GM18498 (cell line): ENCODE data around the gene TGDS.
"Not testable (repeated sequence)": the region's sequence is repeated elsewhere in the genome, so short reads cannot be mapped to it uniquely, and the experiment has no call there.

Experiments
- ATAC-seq: cut with Tn5 transposase; IDR thresholded peaks from one replicate; pipeline ENCODE4 v1.9.1; 2021; ENCODE audit warnings: mild to moderate bottlenecking, moderate library complexity; ENCODE audit not compliant: unreplicated experiment

The TGDS gene

GRCh38 chr13:94595950-94596574 lies at the start of gene TGDS:
Gene TGDS (minus strand): TSS chr13:94596152. CDS start chr13:94596136, 16 bp downstream.
- peak; percentile 98 for ATAC-seq

- no peak for ATAC-seq
Measured at GRCh38 chr13:94641409-94641941, 45.5 kb upstream of the TGDS start.

- no peak for ATAC-seq
Measured at GRCh38 chr13:94640721-94641120, 44.8 kb upstream of the TGDS start.

GRCh38 chr13:94637677-94638076 lies 41.7 kb upstream of the TGDS start:
- ATAC-seq = not testable (repeated sequence)

GRCh38 chr13:94636942-94637578 lies 41.1 kb upstream of the TGDS start:
- no peak for ATAC-seq

GRCh38 chr13:94636096-94636495 lies 40.1 kb upstream of the TGDS start:
- ATAC-seq = not testable (repeated sequence)

GRCh38 chr13:94632226-94632980 lies 36.5 kb upstream of the TGDS start:
- ATAC-seq = no peak

- no peak for ATAC-seq
Measured at GRCh38 chr13:94630858-94631257, 34.9 kb upstream of the TGDS start.

- no peak for ATAC-seq
Measured at GRCh38 chr13:94623316-94623715, 27.4 kb upstream of the TGDS start.

GRCh38 chr13:94622344-94622743 lies 26.4 kb upstream of the TGDS start:
- no peak for ATAC-seq

GRCh38 chr13:94620286-94620896 lies 24.4 kb upstream of the TGDS start:
- peak; percentile 90 for ATAC-seq

- ATAC-seq = peak; percentile 46
Measured at GRCh38 chr13:94617389-94618000, 21.5 kb upstream of the TGDS start.

- ATAC-seq = no peak
Measured at GRCh38 chr13:94613051-94613450, 17.1 kb upstream of the TGDS start.

- no peak for ATAC-seq
Measured at GRCh38 chr13:94612050-94612449, 16.1 kb upstream of the TGDS start.

GRCh38 chr13:94610475-94610874 lies 14.5 kb upstream of the TGDS start:
- ATAC-seq = no peak

GRCh38 chr13:94609196-94609595 lies 13.2 kb upstream of the TGDS start:
- no peak for ATAC-seq

- ATAC-seq = no peak
Measured at GRCh38 chr13:94608586-94608985, 12.6 kb upstream of the TGDS start.

- ATAC-seq = no peak
Measured at GRCh38 chr13:94607939-94608338, 12.0 kb upstream of the TGDS start.

GRCh38 chr13:94607056-94607455 lies 11.1 kb upstream of the TGDS start:
- no peak for ATAC-seq

- ATAC-seq = no peak
Measured at GRCh38 chr13:94602467-94602866, 6.5 kb upstream of the TGDS start.
